GM18858 (cell line): ENCODE data around the gene HAUS7.
A peak's percentile ranks its signal among the peaks of the same experiment; 100 is the strongest.

Experiments used
- ATAC-seq: cut with Tn5 transposase; IDR thresholded peaks from one replicate; pipeline ENCODE4 v1.9.1; 2021; ENCODE audit not compliant: unreplicated experiment

Gene HAUS7

GRCh38 chrX:153470411-153471363, at the start of gene HAUS7:
TSS of gene HAUS7 (minus strand) at chrX:153470576. CDS start at chrX:153470557, 19 bp downstream.
- ATAC-seq: peak; percentile 48

GRCh38 chrX:153519569-153520286, 49.4 kb upstream of the HAUS7 start:
- no peak for ATAC-seq

- no peak for ATAC-seq
Observed at GRCh38 chrX:153517946-153518834, 47.8 kb upstream of the HAUS7 start.

- no peak for ATAC-seq
Observed at GRCh38 chrX:153517423-153517822, 47.0 kb upstream of the HAUS7 start, which contains the start of gene ATP2B3. TSS of gene ATP2B3 (plus strand) at chrX:153517642. CDS start at chrX:153536248, 18,606 bp downstream.

- ATAC-seq: no peak
Observed at GRCh38 chrX:153516073-153516472, 45.7 kb upstream of the HAUS7 start.

GRCh38 chrX:153515435-153515834, 45.1 kb upstream of the HAUS7 start:
- no peak for ATAC-seq

- no peak for ATAC-seq
Observed at GRCh38 chrX:153514259-153514658, 43.9 kb upstream of the HAUS7 start.

GRCh38 chrX:153513265-153513664, 42.9 kb upstream of the HAUS7 start:
- no peak for ATAC-seq

GRCh38 chrX:153512501-153512893, 42.1 kb upstream of the HAUS7 start:
- ATAC-seq: no peak

GRCh38 chrX:153511784-153512500, 41.6 kb upstream of the HAUS7 start:
- ATAC-seq: no peak

- no peak for ATAC-seq
Observed at GRCh38 chrX:153510383-153510782, 40.0 kb upstream of the HAUS7 start.

- no peak for ATAC-seq
Observed at GRCh38 chrX:153509592-153509991, 39.2 kb upstream of the HAUS7 start.

- ATAC-seq: peak; percentile 92
Observed at GRCh38 chrX:153507484-153508178, 37.3 kb upstream of the HAUS7 start.

GRCh38 chrX:153505361-153505760, 35.0 kb upstream of the HAUS7 start:
- ATAC-seq: no peak

GRCh38 chrX:153504445-153505016, 34.2 kb upstream of the HAUS7 start:
- ATAC-seq: no peak

- ATAC-seq: no peak
Observed at GRCh38 chrX:153502796-153503195, 32.4 kb upstream of the HAUS7 start.

GRCh38 chrX:153502131-153502530, 31.8 kb upstream of the HAUS7 start:
- ATAC-seq: no peak

- no peak for ATAC-seq
Observed at GRCh38 chrX:153501530-153501929, 31.2 kb upstream of the HAUS7 start.

GRCh38 chrX:153500676-153501280, 30.4 kb upstream of the HAUS7 start:
- ATAC-seq: no peak
